Natural killer cell (primary cell): ENCODE measurements around the gene MAP3K20. TPM values are rescaled to one million over a fixed set of nuclear protein-coding genes. Genes with fewer than 3 reads are reported as not detected.

ENCODE experiments used
- ATAC-seq, 3 donors: fragments of 150-1000 bp in 2 of 3; fragments of 200-7000 bp in 1 of 3; cut with Tn5 transposase; 1 replicate in 1 of 3; 2 replicates in 2 of 3; pipeline ENCODE4 v1.10.0; 2021; ENCODE audit warnings: mild to moderate bottlenecking in 2 of 3, moderate library complexity in 2 of 3
- DNase-seq, 2 donors: peaks; one replicate each; pipeline versions ENCODE4 v3.0.0 to v3.0.0-alpha.2; 2013 to 2021; ENCODE audit warnings: mixed read lengths in 1 of 2
- H3K27ac ChIP-seq: one replicate; pipeline ENCODE4 v1.5.1; 2013; ENCODE audit warnings: mild to moderate bottlenecking, low read length
- H3K27me3 ChIP-seq: one replicate; pipeline ENCODE4 v1.6.1; 2013; ENCODE audit warnings: low read length; ENCODE audit not compliant: control insufficient read depth, insufficient read depth
- H3K36me3 ChIP-seq: one replicate; pipeline ENCODE4 v1.6.1; 2013; ENCODE audit warnings: low read length; ENCODE audit not compliant: control insufficient read depth, insufficient read depth
- H3K4me1 ChIP-seq: one replicate; pipeline ENCODE4 v1.6.1; 2013; ENCODE audit warnings: low read length; ENCODE audit not compliant: control insufficient read depth, insufficient read depth
- H3K4me3 ChIP-seq: one replicate; pipeline ENCODE4 v1.5.1; 2013; ENCODE audit warnings: low read length
- H3K9me3 ChIP-seq: one replicate; pipeline ENCODE4 v1.6.1; 2013; ENCODE audit warnings: low read length; ENCODE audit not compliant: control insufficient read depth, insufficient read depth
- H3K27ac Mint-ChIP-seq, 2 donors: one replicate each; pipeline ENCODE4 v1.8.0; 2022; ENCODE audit warnings: mild to moderate bottlenecking in 2 of 2, mixed read lengths in 2 of 2, moderate library complexity in 1 of 2
- H3K27me3 Mint-ChIP-seq, 2 donors: one replicate each; pipeline ENCODE4 v1.8.0; 2022; ENCODE audit warnings: low read depth in 2 of 2, mixed read lengths in 2 of 2
- H3K36me3 Mint-ChIP-seq: one replicate; pipeline ENCODE4 v1.8.0; 2022; ENCODE audit warnings: mixed read lengths
- H3K4me1 Mint-ChIP-seq, 2 donors: one replicate each; pipeline ENCODE4 v1.8.0; 2022; ENCODE audit warnings: mixed read lengths in 2 of 2
- H3K4me3 Mint-ChIP-seq: one replicate; pipeline ENCODE4 v1.8.0; 2022; ENCODE audit warnings: mild to moderate bottlenecking, moderate library complexity, mixed read lengths
- H3K9me3 Mint-ChIP-seq, 2 donors: one replicate each; pipeline ENCODE4 v1.8.0; 2022; ENCODE audit warnings: mixed read lengths in 2 of 2
- CTCF ChIP-seq: fragments of 200-600 bp; IDR thresholded peaks from one replicate; pipeline ENCODE4 v1.8.0; 2022; ENCODE audit warnings: antibody characterized with exemption
- WGBS: methylation state at CpG from one replicate; pipeline ENCODE4 v1.1.7; 2013; ENCODE audit warnings: missing lambda C conversion rate; ENCODE audit not compliant: insufficient coverage; 5-methylcytosine and 5-hydroxymethylcytosine counted together
- intact Hi-C: fragments of 100-400 bp; cut with micrococcal nuclease; formaldehyde crosslinking; loops from one replicate; pipeline ENCODE4 v1.14.2; 2022
- total RNA-seq, 4 donors: library from RNA; stranded (reverse); fragments of 120-200 nt in 1 of 4; gene quantifications; one replicate each; pipeline versions ENCODE4 v1.2.3 to v1.2.4, GENCODE V29; 2013 to 2022

The MAP3K20 gene
- total RNA-seq, 3 donors from 2014 or later (not counting 1 experiment from before 2014, with no cell fraction given): 1.6 to 3.0 (median 2.5) TPM

GRCh38 chr2:173235947-173236803 lies 160.5 kb downstream of the MAP3K20 start:
- H3K4me3 ChIP-seq: no peak overlapping the region
- DNase-seq (no peak), ATAC-seq (peak in 1 of 3 donors; percentile 21)
- H3K9me3 Mint-ChIP-seq: no peaks in the 10 kb centered on the region
- WGBS: 96% methylated on average over 5 of the region's 5 CpGs
- H3K4me1 Mint-ChIP-seq: no peaks in the 10 kb centered on the region
- H3K4me1 ChIP-seq: no peaks in the 10 kb centered on the region
- no peaks in the 10 kb centered on the region for H3K36me3 ChIP-seq
- intact Hi-C loops: no loop called here
- no peak overlapping the region for H3K27ac Mint-ChIP-seq
- H3K4me3 Mint-ChIP-seq: no peak overlapping the region
- H3K27me3 ChIP-seq: no peaks in the 10 kb centered on the region
- TF ChIP-seq CTCF: no peak
- no peak overlapping the region for H3K27ac ChIP-seq
- H3K36me3 Mint-ChIP-seq: no peaks in the 10 kb centered on the region
- no peaks in the 10 kb centered on the region for H3K27me3 Mint-ChIP-seq
- H3K9me3 ChIP-seq: no peaks in the 10 kb centered on the region

GRCh38 chr2:173238385-173238784 lies 162.7 kb downstream of the MAP3K20 start:
- Histone ChIP-seq H3K27me3 (no peaks in the 10 kb centered on the region), H3K27ac (no peak overlapping the region), H3K4me3 (no peak overlapping the region), H3K4me1 (no peaks in the 10 kb centered on the region), H3K9me3 (no peaks in the 10 kb centered on the region), H3K36me3 (no peaks in the 10 kb centered on the region)
- intact Hi-C loops: no loop called here
- no peaks in the 10 kb centered on the region for H3K36me3 Mint-ChIP-seq
- TF ChIP-seq CTCF: no peak
- no peak for DNase-seq
- H3K27ac Mint-ChIP-seq: no peak overlapping the region
- 100% methylated on average over 1 of the region's 4 CpGs for WGBS
- no peak for ATAC-seq
- H3K4me3 Mint-ChIP-seq: no peak overlapping the region
- H3K27me3 Mint-ChIP-seq: no peaks in the 10 kb centered on the region
- no peaks in the 10 kb centered on the region for H3K4me1 Mint-ChIP-seq
- no peaks in the 10 kb centered on the region for H3K9me3 Mint-ChIP-seq

- Mint-ChIP-seq H3K36me3 (no peaks in the 10 kb centered on the region), H3K4me3 (no peak overlapping the region), H3K9me3 (no peaks in the 10 kb centered on the region), H3K27me3 (no peaks in the 10 kb centered on the region), H3K4me1 (no peaks in the 10 kb centered on the region), H3K27ac (no peak overlapping the region)
- no peak for ATAC-seq
- no peak overlapping the region for H3K4me3 ChIP-seq
- no peaks in the 10 kb centered on the region for H3K36me3 ChIP-seq
- intact Hi-C loops: no loop called here
- H3K9me3 ChIP-seq: no peaks in the 10 kb centered on the region
- no peak overlapping the region for H3K27ac ChIP-seq
- 92% methylated on average over 3 of the region's 3 CpGs for WGBS
- DNase-seq: no peak
- TF ChIP-seq CTCF: no peak
- H3K4me1 ChIP-seq: no peaks in the 10 kb centered on the region
- no peaks in the 10 kb centered on the region for H3K27me3 ChIP-seq
Measured at GRCh38 chr2:173238831-173239230, 163.2 kb downstream of the MAP3K20 start.

- ATAC-seq (no peak), DNase-seq (no peak)
- H3K4me1 ChIP-seq: no peaks in the 10 kb centered on the region
- Mint-ChIP-seq H3K4me3 (no peak overlapping the region), H3K27ac (no peak overlapping the region), H3K36me3 (no peaks in the 10 kb centered on the region), H3K9me3 (no peaks in the 10 kb centered on the region), H3K4me1 (no peaks in the 10 kb centered on the region), H3K27me3 (no peaks in the 10 kb centered on the region)
- H3K36me3 ChIP-seq: no peaks in the 10 kb centered on the region
- no peak overlapping the region for H3K27ac ChIP-seq
- no peaks in the 10 kb centered on the region for H3K27me3 ChIP-seq
- intact Hi-C loops: no loop called here
- WGBS: 81% methylated on average over 2 of the region's 2 CpGs
- no peak for TF ChIP-seq CTCF
- no peak overlapping the region for H3K4me3 ChIP-seq
- H3K9me3 ChIP-seq: no peaks in the 10 kb centered on the region
Measured at GRCh38 chr2:173239644-173240043, 164.0 kb downstream of the MAP3K20 start.
